CD4-positive, alpha-beta T cell treated with Interleukin-21 for 1 hour (primary cell): ENCODE data around the gene HSBP1.

Experiments
- DNase-seq: peaks from one replicate; pipeline ENCODE4 v3.0.0-alpha.2; 2020

Gene HSBP1

DNA sequence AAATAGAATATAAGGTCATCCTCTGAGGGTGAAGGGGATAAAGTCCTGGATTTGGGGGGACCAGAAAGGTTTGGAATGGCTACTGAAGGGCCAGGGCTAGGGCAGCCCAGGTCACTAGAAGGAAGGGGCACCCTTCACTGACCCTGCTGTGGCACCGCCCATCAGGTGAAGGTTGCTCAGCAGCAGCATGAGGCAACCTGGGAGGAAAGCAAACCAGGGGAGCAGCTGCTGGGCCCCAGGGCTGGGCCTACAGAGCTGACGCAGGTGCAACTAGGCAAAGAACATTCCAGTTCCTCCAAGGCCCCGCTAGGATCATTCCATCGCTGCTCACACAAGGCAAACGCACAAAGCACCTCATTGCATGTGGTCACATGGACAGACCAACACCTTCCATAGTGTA lies 3.4 kb upstream of the HSBP1 start:
- no peak for DNase-seq

DNA sequence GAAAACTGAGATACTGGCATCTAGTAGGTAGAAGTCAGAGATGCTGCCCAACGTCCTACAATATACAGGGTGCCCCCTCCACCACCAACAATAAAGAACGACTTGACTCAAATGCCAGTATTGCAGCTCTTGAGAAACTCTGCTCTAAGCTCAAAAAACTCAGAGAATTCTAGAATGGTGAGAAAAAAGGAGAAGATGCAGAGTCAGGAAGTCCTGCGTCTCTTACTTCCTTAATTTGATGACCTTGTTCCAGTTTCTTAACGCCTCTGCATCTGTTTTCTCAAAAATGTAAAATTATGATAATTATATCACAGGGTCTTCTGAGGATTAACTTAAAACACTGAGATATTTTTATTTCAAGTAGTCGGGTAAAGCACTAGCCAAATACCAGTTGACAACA lies 1.7 kb upstream of the HSBP1 start:
- DNase-seq = no peak

DNA sequence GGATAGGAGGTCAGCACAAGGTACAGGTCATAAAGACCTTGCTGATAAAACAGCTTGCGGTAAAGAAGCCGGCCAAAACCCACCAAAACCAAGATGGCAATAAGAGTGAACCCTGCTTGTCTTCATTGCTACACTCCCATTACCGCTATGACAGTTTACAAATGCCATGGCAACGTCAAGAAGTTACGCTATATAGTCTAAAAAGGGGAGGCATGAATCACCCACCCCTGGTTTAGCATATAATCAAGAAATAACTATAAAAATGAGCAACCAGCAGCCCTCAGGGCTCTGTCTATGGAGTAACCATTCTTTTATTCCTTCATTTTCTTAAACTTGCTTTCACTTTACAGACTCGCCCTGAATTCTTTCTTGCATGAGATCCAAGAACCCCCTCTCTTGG lies 1.0 kb upstream of the HSBP1 start:
- no peak for DNase-seq

DNA sequence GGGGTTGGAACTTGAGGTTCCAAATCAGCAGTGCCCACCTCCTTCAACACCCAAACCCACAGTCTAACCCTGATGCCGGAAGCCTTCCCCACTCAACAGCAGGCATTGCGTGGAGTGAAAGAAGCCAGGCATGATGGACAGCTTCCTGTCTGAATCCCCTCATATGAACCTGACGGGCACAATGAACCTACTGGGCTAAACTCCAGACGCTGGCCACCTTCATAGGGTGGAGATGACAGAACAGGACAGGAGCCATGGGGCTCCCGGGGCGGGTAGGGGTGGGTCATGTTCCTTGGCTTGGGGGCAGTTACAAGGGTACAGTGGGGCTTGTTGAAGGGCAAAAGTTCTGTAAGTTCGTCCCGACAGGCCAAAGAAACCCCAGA lies 460 bp upstream of the HSBP1 start:
- DNase-seq = no peak

DNA sequence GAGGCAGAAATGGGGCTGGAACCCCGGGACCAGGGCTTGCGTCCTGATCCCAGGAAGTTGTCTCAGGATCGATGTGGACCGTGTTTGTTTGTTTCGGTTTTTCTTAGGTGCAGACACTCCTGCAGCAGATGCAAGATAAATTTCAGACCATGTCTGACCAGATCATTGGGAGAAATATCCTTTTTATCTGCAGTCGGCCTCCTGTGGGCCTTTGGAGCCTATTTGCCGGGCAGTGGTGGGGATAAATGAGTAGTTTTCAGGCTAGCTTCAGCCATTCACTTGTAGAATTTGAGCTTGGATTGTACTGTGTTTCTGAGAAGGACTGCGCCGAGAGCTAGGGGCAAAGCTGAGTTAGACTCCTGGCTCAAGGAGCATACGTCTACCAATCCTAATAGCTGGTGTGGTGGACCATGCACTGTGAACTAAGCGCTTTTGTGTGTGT lies 816 bp downstream of the HSBP1 start:
- no peak for DNase-seq

DNA sequence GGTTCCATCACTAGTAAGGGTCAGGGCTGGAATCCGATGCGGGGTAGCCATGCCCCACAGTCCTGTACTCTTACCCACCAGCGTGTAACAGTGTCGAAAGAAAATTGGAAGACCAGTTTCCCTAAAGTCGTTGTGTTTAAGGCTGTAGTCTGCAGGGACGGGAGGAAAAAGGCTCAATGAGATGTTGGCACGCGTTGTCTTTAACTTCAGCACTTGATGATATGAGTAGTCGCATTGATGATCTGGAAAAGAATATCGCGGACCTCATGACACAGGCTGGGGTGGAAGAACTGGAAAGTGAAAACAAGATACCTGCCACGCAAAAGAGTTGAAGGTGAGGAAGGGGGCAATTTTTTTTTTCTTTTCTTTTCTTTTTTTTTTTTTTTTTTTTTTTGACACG lies 1.3 kb downstream of the HSBP1 start:
- no peak for DNase-seq

DNA sequence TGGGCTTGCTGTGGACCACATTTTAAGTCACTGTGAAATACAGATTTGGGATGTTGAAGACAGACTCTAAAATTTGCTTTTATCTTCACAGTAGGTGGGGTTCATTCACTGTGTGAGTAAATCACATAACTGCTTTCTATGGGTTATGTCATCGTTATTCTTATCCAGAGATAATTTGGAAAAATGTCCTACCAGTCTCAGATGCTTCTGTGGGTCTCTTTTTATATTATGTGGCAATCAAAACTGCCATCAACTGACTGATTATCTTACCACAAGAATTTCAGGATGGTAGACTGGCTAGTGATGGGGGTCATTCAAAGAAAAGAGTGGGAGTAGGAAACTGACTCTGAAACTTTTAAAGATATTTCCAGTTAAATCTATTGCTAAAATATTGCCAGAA lies 3.1 kb downstream of the HSBP1 start:
- DNase-seq = no peak

DNA sequence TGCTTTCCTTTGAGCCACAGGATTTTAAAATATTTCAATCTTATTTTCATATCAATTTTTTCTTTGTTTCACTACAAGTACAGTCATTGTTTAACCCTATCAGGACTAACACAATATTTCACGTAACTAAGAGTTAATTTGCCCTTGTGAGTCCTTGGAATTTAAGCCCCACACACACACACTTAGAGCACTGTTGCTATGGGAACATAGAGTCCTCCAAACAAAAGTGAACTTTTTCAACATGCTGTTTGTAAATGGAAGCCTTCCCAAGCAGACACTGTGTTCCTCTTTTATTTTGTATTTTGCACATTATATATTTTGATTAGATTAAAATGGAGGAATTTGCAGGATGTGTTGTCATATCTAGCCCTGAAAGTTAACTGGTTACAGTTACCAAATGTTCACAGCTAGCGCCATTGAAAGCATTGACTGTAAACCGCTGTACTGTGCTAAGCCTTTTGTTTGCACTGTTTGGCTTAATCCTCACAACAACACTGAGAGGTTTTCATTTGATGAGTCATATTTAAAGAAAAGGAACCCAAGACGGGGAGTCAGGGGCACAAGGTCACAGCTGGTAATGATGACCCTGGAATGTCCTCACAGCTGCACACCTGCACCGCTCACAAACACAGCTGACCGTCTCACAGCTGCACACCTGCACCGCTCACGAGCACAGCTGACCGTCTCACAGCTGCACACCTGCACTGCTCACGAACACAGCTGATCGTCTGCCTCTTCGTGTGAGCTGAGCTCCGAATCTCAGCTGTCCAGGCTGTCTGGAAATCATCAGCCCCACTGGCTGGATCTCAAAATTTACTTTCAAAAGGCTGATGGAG lies 6.3 kb downstream of the HSBP1 start:
- no peak for DNase-seq

DNA sequence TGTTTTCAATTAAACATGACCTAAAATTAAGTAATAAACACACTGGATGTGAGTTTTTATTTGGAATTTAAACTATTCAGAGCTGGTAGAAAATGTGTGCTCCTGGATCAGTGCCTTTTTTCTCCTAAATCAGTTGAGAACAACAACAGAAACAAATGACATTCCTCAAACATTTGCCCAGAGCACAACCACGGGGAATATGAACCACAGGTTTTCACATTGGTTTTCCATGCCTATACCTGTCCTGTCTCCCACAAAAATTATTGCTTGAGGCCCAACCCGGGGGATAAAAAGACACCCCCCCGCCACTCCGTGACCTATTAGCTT lies 6.8 kb downstream of the HSBP1 start:
- no peak for DNase-seq

DNA sequence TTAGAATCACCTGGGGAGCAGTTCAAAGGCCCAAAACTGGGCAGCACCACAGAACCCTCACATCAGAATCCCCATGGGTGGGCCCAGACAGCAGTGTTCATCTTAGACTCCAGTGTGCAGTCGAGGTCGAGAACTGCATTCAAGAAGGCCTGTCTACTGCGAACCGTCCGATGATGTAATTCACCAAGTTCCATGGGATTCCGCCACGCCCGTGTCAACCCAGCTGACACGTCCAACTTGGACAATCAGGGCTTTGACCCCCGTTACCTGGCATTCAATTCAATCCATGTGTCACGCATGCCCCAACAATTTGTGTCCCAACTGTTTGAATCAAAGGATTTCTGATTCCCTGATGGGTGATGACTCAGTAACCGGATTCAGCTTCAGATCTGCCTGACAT lies 9.2 kb downstream of the HSBP1 start:
- DNase-seq = no peak

DNA sequence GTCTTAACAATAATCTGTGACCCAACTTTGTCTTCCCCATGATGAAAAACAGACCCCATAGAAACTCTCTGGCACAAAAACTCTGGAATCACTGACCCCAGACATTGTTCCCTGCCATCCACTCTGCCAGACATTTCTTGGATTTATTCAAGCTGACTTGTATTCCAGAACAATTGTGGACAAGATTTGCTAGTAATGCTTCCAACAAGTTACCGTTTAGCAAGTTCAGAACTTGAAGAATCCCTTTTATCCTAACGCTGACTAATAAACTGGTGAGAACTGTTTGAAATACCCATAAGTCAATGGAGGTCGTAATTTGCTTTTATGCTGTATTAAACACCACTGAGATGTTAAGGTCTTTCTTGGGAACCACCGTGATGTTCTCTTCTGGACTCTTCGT lies 10.5 kb downstream of the HSBP1 start:
- DNase-seq = no peak

DNA sequence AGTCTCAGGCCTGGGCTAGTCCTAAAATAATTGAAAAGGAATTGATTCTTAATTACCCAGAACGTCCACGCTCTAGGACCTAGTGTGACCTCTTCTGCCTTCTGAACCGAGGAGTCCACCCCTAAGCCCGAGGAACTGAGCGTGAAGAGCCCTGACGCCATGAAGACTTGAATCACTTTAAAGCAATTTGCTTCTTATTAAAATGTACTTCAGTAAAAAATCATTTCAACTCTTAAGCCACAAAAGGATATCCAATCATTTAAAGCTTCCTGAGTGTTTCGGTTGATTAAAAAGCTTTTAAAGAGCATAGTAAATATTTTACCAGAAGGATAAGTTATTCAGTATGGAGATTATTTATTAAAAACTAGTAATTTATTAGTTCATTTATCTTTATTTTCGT lies 11.6 kb downstream of the HSBP1 start:
- no peak for DNase-seq

DNA sequence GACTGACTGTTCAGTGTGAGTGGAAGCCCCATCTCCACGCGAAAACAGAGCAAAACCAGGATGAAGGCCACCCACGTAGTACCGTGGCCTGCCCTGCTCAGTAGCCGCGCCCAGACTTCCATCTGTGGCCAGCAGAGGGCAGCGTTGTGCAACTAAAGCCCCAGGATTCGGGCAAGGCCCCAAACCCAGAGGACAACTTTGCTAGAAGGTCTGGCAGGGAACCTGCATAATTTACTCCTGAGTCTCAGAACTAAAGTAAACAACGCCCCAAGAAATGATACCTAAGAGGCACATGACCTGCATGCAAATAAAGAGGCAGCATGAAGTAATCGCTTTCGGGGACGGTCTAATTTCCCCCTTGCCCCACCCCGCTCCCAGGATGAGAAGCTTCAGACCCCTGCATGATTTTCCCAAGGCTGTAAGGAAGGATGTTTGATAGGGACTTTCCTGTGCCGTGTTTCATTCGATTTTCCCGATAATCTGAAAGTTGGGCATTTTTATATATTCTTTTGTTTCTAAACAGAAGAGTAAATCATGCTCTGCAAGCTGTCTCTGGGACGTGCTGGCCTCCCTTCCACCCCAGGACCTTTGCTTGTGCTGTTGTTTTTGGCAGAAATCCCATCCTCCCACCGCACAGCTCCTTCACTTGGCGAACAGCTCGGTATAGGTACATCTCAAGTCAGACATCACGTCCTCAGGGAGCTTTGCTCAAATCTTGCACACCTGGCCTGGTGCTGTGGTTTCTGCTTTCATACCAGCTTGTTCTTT lies 18.6 kb downstream of the HSBP1 start:
- DNase-seq = peak; percentile 76

DNA sequence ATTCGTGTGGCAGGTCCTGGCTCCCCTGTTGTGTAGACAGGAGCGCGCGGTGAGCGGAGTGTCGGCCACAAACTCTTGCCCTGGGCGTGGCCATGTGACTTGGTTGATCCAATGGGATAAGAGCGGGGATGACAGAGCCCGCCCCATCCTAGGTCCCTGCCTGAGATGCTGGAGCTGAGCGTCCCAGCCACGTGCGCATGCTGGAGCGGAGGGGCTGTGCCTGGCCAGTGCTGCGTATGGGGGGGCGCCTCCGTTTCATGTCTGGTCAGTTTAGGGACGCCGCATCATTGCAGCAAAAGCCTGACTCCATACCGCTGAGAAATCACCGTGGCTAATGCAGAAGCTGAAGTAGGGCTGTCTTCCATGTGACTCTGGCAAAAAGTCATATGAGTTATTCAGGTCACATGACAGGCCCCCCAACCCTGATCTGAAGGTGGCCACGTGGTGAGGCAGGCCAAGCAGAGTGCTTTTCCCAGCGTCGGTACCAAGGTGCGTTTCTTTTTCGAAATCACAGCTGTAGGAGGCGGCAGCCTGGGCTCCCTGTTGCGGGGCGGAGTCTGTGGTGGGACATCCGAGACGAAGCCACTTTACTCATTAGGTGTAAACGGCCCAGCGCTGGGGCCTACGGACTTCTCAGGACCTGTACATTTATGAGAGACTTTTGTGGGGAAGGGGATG lies 22.5 kb downstream of the HSBP1 start:
- DNase-seq = no peak

DNA sequence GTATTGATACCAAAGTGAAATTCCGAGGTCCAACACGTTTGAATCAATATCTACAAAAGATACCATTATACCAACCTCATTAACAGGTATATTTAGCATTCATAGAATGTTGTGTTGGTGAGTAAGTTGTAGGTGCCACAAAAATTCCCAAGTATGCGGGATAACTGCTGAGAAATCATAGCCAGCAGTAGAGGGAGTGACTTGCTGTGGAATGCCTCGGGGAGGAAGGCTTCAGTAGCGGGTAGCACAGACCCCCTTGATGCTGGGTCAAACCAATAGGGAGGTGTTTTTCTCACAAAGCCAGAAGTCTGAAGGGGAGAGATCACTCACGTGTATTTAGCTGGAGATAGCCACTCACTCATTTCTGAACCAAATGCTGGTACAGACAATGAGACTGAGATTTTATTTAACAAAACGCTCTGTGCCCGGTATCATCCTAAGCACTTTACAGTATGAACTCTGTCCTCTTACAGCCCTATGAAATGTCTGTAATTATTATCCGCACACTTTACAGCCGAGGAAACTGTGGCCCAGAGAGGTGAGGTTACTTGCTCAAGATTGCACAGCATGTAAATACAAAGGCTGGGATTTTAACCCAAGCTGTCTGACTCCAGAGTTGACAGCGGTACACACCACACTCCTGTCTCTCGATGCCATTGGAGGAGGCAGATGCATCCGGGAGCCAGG lies 23.1 kb downstream of the HSBP1 start:
- DNase-seq = no peak

DNA sequence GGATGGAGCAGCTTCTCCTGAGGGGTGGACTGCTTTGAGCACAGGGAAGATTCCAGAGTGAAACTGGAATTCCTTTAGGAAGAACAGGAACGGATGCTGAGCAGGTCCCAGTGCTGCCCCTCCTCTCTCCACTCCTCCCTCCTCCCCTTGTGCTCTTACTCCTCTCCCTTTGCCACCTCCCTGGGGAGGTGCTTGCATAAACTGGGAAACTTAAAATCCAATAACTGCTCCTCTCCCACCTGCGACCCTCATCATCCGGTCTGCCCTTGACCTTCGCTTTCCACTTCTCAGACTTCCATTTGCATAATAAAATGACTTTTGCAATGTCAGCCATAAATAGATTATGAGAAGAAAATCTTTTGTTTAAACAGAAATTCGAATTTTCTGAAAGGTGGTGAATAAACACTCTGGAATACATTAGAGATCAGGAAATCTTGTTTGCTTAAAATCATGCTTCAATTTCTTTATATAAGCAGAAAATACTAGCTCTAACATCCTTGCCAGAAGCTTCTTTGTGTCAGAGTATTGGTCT lies 23.7 kb downstream of the HSBP1 start:
- DNase-seq = no peak

DNA sequence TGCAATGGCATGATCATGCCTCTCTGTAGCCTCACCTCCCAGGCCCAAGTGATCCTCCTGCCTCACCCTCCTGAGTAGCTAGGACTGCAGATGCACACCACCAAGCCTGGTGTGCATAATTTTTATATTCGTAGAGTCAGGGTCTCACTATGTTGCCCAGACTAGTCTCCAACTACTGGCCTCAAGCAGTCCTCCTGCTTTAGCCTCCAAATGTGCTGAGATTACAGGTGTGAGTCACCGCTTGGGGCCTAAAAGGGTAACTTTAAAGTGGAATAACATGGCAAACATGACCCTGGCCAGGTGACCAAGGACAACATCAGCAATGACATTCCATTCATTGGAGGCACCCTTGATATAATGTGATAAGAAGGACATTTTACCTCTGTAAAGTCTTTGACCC lies 26.1 kb downstream of the HSBP1 start:
- no peak for DNase-seq

DNA sequence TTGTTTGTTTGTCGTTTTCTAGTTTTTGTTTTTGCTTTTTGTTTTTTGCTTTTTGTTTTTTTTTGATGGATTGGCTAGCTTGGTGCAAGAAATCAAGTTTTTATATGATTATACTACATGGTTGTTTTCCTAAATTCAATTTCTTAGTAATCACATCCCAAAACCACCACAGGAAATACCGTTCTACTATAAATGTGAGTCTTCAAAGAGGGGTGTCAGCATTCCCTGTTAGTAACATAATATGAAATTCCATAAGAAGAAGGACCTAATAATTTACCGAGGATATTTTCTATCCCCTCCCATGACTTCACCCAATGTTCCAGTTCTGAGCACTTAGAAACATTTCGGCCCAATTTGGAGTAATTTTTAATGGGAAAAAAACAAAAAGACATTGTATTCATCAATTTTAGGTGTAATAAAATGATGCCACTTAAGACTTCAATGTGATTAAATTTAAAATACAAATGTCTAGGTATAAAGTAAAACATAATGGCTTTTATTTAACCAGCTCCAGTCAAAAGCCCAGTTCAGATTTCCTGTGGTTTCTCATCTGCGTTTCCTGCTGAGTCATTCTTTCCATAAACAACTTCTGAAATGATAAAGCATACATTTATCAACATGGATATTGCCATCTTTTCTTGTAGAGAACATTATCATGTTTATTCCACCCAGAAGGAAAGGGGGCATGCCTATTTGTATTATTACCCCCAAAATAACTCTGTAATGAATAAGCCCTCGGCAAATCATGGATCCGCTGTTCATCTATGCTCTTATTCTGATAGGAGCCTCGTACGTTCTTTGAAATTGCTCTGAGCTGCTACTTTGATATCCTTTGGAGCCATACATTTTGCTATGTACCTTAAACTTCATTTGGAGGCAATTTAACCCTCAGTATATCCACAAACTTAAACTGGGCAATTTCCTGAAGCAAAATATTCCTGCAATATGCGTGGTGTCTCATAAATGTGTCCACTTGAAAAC lies 28.1 kb downstream of the HSBP1 start:
- peak; percentile 13 for DNase-seq

DNA sequence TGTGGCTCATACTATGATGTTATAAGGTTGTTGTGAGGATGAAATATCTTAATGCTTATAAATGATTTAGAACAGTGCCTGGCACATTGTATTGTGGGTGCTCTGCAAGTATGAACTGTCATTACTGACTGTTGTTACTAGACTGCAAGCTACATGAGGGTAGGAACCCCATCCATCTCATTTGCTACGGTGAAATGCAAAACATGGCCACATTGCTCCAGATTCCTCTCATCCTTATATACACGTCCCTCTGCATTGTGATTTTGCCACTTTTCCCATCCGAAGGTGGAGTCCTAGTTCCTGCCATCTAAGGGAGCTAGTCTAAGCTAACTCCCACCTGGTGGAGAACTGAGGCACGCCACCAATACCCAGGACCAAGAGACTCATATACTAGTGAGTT lies 29.8 kb downstream of the HSBP1 start:
- DNase-seq = no peak

DNA sequence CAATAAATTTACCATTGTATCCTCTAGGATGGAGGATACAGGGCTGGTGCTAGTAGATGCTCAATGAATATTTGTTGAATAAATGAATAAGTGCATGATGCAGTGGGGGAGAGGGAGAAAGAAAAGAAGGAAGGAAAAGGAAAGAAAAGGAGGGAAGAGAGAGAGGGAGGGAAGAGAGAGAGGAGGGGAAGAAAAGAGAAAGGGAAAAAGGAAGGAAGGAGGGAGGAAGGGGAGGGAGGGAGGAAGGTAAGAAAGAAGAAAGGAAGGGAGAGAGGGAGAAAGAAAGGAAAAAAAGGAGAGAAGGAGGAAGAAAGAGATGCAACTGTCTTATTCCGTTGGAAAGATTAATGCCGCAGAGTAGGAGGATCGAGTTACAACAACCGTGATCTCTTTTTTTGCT lies 30.4 kb downstream of the HSBP1 start:
- DNase-seq = no peak

DNA sequence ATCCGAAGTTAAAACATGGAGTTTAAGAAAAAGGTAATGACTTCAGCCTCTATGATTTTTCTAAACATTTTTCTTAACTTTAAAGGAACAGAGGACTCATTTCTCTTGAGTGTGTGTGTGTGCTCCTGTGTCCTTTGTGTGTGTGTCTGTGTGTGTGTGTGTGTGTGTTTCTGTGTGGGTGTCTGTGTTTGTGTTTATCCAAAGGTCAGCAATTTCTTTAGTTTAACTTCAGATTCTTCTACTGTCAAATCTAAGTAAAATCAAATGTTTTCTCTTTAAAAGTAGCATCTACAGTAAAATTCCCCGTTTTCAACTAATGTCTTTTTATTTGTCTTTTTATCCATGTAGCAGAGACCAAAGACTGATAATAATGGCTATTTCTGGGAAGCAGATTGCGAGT lies 31.8 kb downstream of the HSBP1 start:
- no peak for DNase-seq

DNA sequence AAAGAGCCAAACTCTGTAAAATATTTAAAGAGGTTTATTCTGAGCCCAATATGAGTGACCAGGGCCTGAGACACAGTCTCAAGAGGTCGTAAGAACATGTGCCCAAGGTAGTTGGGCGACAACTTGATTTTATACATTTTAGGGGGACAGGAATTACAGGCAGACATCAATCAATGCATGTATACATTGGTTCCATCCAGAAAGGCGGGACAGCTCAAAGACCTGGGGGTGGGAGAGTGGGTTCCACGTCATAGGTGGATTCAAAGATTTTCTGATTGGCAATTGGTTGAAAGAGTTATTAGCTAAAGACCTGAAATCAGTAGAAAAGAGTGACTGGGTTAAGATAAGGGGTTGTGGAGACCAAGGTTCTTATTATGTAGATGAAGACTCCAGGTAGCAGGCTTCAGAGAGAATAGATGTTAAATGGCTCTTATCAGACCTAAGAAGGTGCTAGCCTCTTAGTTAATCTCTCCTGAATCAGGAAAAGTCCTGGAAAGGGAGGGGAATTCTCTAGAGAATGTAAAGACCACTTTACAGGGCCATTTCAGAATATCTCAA lies 32.4 kb downstream of the HSBP1 start:
- DNase-seq = no peak
